Lower lobe of right lung (tissue), 2 donors: ENCODE results near the gene NOD1. TPM values are rescaled to one million over a fixed set of nuclear protein-coding genes. Genes with fewer than 3 reads are reported as not detected.
A peak's percentile ranks its signal among the peaks of the same experiment; 100 is the strongest.

Source experiments
- ATAC-seq, 2 donors: fragments of 200-7000 bp; cut with Tn5 transposase; one replicate each; pipeline ENCODE4 v1.9.1; 2020 to 2022; ENCODE audit warnings: mild to moderate bottlenecking in 2 of 2, moderate library complexity in 2 of 2
- DNase-seq: peaks from one replicate; pipeline ENCODE4 v3.0.0-alpha.2; 2020
- H3K27ac ChIP-seq: fragments of 200-600 bp; one replicate; pipeline ENCODE4 v1.8.0; 2022
- H3K27me3 ChIP-seq: fragments of 200-600 bp; one replicate; pipeline ENCODE4 v1.8.0; 2022; ENCODE audit warnings: low read depth
- H3K36me3 ChIP-seq: fragments of 200-600 bp; one replicate; pipeline ENCODE4 v1.8.0; 2022; ENCODE audit warnings: mild to moderate bottlenecking
- H3K4me1 ChIP-seq: fragments of 200-600 bp; one replicate; pipeline ENCODE4 v1.8.0; 2022
- H3K4me3 ChIP-seq: fragments of 200-600 bp; one replicate; pipeline ENCODE4 v1.8.0; 2022; ENCODE audit warnings: mild to moderate bottlenecking
- H3K9me3 ChIP-seq: fragments of 200-600 bp; one replicate; pipeline ENCODE4 v1.8.0; 2022
- CTCF ChIP-seq: fragments of 200-600 bp; IDR thresholded peaks from one replicate; pipeline ENCODE4 v1.8.0; 2022; ENCODE audit warnings: antibody characterized with exemption, mild to moderate bottlenecking
- intact Hi-C: fragments of 100-400 bp; cut with DNase I; formaldehyde crosslinking; loops from one replicate; pipeline ENCODE4 v1.11.0; 2022
- total RNA-seq: library from RNA; stranded (reverse); fragmentation: NEBNext Ultra II Directional; extraction: Animal tissue kit (Norgen Biotek cat#: 25700); gene quantifications from one replicate; pipeline ENCODE4 v1.2.1, GENCODE V29; 2021
- donor health status: DM: no; HTN: yes; CAD: no; lungs with severe emphysema.

NOD1 gene
- total RNA-seq, 1 donor from 2014 or later, result 42.9 TPM

- ATAC-seq, result peak in 1 of 2 donors; percentile 29
- peaks cover 66% of the 10 kb centered on the region for H3K4me1 ChIP-seq
- H3K4me3 ChIP-seq, result no peak overlapping the region
- no peak overlapping the region for H3K27ac ChIP-seq
- intact Hi-C loops, result no loop called here
- TF ChIP-seq CTCF, result no peak
- H3K27me3 ChIP-seq, result no peaks in the 10 kb centered on the region
- H3K36me3 ChIP-seq, result peaks cover 81% of the 10 kb centered on the region
- DNase-seq, result no peak
- no peaks in the 10 kb centered on the region for H3K9me3 ChIP-seq
Measured at GRCh38 chr7:30434140-30434799, 44.3 kb downstream of the NOD1 start.

GRCh38 chr7:30433506-30433905, 45.1 kb downstream of the NOD1 start:
- peak overlapping the region; percentile 18 for H3K4me3 ChIP-seq
- TF ChIP-seq CTCF, result no peak
- intact Hi-C loops, result no loop called here
- H3K36me3 ChIP-seq, result peaks cover 82% of the 10 kb centered on the region
- H3K9me3 ChIP-seq, result no peaks in the 10 kb centered on the region
- H3K4me1 ChIP-seq, result peaks cover 69% of the 10 kb centered on the region
- no peaks in the 10 kb centered on the region for H3K27me3 ChIP-seq
- DNase-seq, result no peak
- H3K27ac ChIP-seq, result peak overlapping the region; percentile 54
- ATAC-seq, result peak; percentile 59 to 81

GRCh38 chr7:30433082-30433481, 45.5 kb downstream of the NOD1 start:
- intact Hi-C loops, result no loop called here
- Histone ChIP-seq H3K4me1 (peaks cover 72% of the 10 kb centered on the region), H3K4me3 (peak overlapping the region; percentile 18), H3K27ac (peak overlapping the region; percentile 54), H3K36me3 (peaks cover 82% of the 10 kb centered on the region), H3K27me3 (no peaks in the 10 kb centered on the region), H3K9me3 (no peaks in the 10 kb centered on the region)
- DNase-seq (peak; percentile 73), ATAC-seq (peak; percentile 83 to 94)
- TF ChIP-seq CTCF, result no peak

- no peaks in the 10 kb centered on the region for H3K9me3 ChIP-seq
- H3K27ac ChIP-seq, result no peak overlapping the region
- DNase-seq (no peak), ATAC-seq (peak in 1 of 2 donors; percentile 6)
- intact Hi-C loops, result no loop called here
- no peaks in the 10 kb centered on the region for H3K27me3 ChIP-seq
- H3K4me1 ChIP-seq, result peaks cover 73% of the 10 kb centered on the region
- no peak overlapping the region for H3K4me3 ChIP-seq
- peaks cover 79% of the 10 kb centered on the region for H3K36me3 ChIP-seq
- TF ChIP-seq CTCF, result no peak
Measured at GRCh38 chr7:30430777-30431176, 47.8 kb downstream of the NOD1 start.

GRCh38 chr7:30430276-30430675, 48.3 kb downstream of the NOD1 start:
- Histone ChIP-seq H3K27ac (no peak overlapping the region), H3K4me3 (no peak overlapping the region), H3K27me3 (no peaks in the 10 kb centered on the region), H3K36me3 (peaks cover 79% of the 10 kb centered on the region), H3K9me3 (no peaks in the 10 kb centered on the region), H3K4me1 (peaks cover 68% of the 10 kb centered on the region)
- ATAC-seq (peak; percentile 39 to 56), DNase-seq (no peak)
- intact Hi-C loops, result no loop called here
- no peak for TF ChIP-seq CTCF
